Neural cell (in vitro differentiated cells): ENCODE results near the gene PTPRG.
A peak's percentile ranks its signal among the peaks of the same experiment; 100 is the strongest.

ENCODE experiments used
- EP300 ChIP-seq: fragments of 450-650 bp; conservative IDR thresholded peaks from 2 replicates; pipeline ENCODE4 v1.6.1; 2014; ENCODE audit warnings: antibody characterized with exemption, mild to moderate bottlenecking, moderate library complexity; ENCODE audit not compliant: poor library complexity, severe bottlenecking
- EZH2 ChIP-seq: fragments of 200-600, 300-800 bp; shearing (Covaris generic), sonication (generic); IDR thresholded peaks from 2 replicates; pipeline ENCODE4 v1.6.1; 2014; ENCODE audit warnings: antibody characterized with exemption, low read length, borderline replicate concordance, mild to moderate bottlenecking; ENCODE audit not compliant: insufficient read depth, poor library complexity, severe bottlenecking
- POLR2AphosphoS5 ChIP-seq: IDR thresholded peaks from 2 replicates; pipeline ENCODE4 v1.6.1; 2012
- RAD21 ChIP-seq: fragments of 450-650 bp; conservative IDR thresholded peaks from 2 replicates; pipeline ENCODE4 v1.6.1; 2014; ENCODE audit warnings: antibody characterized with exemption, mild to moderate bottlenecking, moderate library complexity
- SMC3 ChIP-seq: fragments of 450-650 bp; conservative IDR thresholded peaks from 2 replicates; pipeline ENCODE4 v1.6.1; 2014; ENCODE audit warnings: antibody characterized with exemption, mild to moderate bottlenecking, moderate library complexity; ENCODE audit not compliant: poor library complexity
- TAF1 ChIP-seq: IDR thresholded peaks from 2 replicates; pipeline ENCODE4 v1.6.1; 2012; ENCODE audit warnings: low read depth
- TF ChIP-seq, protein P1 (sequence below): fragments of 450-650 bp; IDR thresholded peaks from 2 replicates; pipeline ENCODE4 v1.5.1; 2014; ENCODE audit warnings: antibody characterized with exemption, mild to moderate bottlenecking, moderate library complexity; ENCODE audit not compliant: poor library complexity, severe bottlenecking

DNA sequence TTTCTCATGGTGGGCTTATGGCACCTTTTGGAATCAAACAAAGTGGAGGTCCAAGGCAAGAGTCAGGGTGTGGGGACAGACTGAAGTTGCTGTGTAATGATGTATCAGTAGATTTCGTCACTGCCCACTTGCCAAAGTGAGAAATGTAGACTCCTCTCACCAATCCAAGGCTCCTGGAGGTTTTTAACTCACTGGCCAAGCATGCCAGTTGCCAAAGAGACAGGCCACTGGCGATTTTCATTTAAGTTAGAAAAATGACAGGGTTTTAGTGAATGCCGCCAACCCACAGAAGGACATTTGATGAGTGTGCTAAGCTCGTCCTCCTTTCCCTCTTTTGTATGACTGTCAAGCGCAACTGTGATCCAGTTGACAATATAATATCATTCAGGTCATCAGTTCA, 602.8 kb downstream of the PTPRG start:
- TF ChIP-seq, protein P1, sequence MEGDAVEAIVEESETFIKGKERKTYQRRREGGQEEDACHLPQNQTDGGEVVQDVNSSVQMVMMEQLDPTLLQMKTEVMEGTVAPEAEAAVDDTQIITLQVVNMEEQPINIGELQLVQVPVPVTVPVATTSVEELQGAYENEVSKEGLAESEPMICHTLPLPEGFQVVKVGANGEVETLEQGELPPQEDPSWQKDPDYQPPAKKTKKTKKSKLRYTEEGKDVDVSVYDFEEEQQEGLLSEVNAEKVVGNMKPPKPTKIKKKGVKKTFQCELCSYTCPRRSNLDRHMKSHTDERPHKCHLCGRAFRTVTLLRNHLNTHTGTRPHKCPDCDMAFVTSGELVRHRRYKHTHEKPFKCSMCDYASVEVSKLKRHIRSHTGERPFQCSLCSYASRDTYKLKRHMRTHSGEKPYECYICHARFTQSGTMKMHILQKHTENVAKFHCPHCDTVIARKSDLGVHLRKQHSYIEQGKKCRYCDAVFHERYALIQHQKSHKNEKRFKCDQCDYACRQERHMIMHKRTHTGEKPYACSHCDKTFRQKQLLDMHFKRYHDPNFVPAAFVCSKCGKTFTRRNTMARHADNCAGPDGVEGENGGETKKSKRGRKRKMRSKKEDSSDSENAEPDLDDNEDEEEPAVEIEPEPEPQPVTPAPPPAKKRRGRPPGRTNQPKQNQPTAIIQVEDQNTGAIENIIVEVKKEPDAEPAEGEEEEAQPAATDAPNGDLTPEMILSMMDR = no peak
- TF ChIP-seq POLR2AphosphoS5 (no peak), EP300 (peak; percentile 63), EZH2 (no peak), TAF1 (no peak), RAD21 (no peak), SMC3 (no peak)
